SK-N-SH treated with all-trans-retinoic acid at 6 μM for 48 hours (cell line): ENCODE results near the gene CAPN10.

Experiments
- CSRNP3 ChIP-seq: fragments of 250-450 bp; sonication (Bioruptor Pico); IDR thresholded peaks from 2 replicates; pipeline ENCODE4 v1.5.1; 2021; ENCODE audit warnings: mild to moderate bottlenecking, moderate library complexity
- TSHZ2 ChIP-seq: fragments of 250-450 bp; sonication (Bioruptor Pico); IDR thresholded peaks from 2 replicates; pipeline ENCODE4 v1.5.0; 2020; ENCODE audit warnings: mild to moderate bottlenecking, moderate library complexity
- ZC3H10 ChIP-seq: fragments of 250-450 bp; sonication (Bioruptor Pico); IDR thresholded peaks from 2 replicates; pipeline ENCODE4 v1.5.1; 2021; ENCODE audit warnings: mild to moderate bottlenecking, moderate library complexity
- ZFP3 ChIP-seq: fragments of 250-450 bp; sonication (Bioruptor Pico); IDR thresholded peaks from 2 replicates; pipeline ENCODE4 v1.5.0; 2020; ENCODE audit warnings: mild to moderate bottlenecking, moderate library complexity

GRCh38 chr2:240603846-240604245 lies 17.3 kb downstream of the CAPN10 start:
- TF ChIP-seq TSHZ2: no peak
- TF ChIP-seq CSRNP3 (CRISPR knock-in tag): no peak
- no peak for TF ChIP-seq ZFP3 (CRISPR knock-in tag)
- no peak for TF ChIP-seq ZC3H10
